Spleen (tissue), 7 donors: ENCODE data around the gene LYRM4.
A peak's percentile ranks its signal among the peaks of the same experiment; 100 is the strongest.

ENCODE experiments used
- POLR2A ChIP-seq, 3 donors: fragments of 450-650 bp; IDR thresholded peaks; one replicate each; pipeline ENCODE4 v1.5.1; 2017; ENCODE audit warnings: antibody characterized with exemption in 3 of 3, mild to moderate bottlenecking in 1 of 3
- TF ChIP-seq, protein P1 (sequence below), 11 experiments: fragments of 200-600 bp in 7 of 11; fragments of 450-650 bp in 4 of 11; sonication (generic) in 4 of 11; IDR thresholded peaks in 8 of 11; conservative IDR thresholded peaks in 3 of 11; 1 replicate in 7 of 11; 2 replicates in 4 of 11; pipeline versions ENCODE4 v1.4.0 to v1.8.0; 2016 to 2021; ENCODE audit warnings: antibody characterized with exemption in 11 of 11, inconsistent platforms in 4 of 11, mild to moderate bottlenecking in 1 of 11
- donor health status: DM: no; HTN: no; CAD: no; lungs with moderate emphysema.
- donor health status: DM: no; HTN: no; CAD: no.
- donor health status: DM: no; HTN: no; CAD: no.

DNA sequence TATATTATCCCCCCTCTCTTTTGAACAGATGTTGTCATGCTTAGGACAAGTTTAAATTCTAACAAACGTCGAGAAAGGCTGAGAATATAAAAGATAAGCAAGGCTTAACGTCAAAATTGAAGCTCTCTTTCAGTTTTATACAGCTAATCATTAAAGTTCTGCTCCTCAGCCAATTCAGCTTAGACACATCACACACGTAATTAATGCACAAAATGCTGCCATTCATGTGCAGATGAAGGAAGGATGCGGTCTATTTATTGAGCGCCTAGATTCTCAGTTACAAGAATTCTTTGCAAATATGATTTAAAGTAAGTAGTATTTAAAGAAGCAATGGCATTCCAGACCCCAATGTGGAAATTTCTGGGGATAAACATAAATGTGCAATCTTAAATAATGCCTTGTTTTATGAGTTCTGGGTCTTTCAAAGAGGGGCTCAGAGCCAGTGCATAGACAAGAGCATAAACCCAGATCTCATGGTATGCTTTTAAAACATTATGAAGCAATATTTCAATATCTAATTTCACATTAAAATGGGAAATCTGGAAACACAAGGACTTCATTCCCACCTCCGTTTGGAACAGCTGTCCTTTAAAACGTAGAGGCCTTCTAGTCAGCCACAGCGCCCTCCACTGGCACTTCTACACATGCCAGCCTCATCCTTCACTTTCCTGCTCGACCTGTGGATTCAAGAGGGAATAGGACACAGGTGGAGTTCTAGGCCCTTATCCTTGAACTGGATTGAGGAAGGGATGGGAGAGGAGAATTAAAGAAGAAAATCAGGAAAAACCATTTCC is 85.8 kb downstream of the LYRM4 start:
- no peak for TF ChIP-seq POLR2A (IDR thresholded peaks at IDR 0.05)
- TF ChIP-seq, protein P1, sequence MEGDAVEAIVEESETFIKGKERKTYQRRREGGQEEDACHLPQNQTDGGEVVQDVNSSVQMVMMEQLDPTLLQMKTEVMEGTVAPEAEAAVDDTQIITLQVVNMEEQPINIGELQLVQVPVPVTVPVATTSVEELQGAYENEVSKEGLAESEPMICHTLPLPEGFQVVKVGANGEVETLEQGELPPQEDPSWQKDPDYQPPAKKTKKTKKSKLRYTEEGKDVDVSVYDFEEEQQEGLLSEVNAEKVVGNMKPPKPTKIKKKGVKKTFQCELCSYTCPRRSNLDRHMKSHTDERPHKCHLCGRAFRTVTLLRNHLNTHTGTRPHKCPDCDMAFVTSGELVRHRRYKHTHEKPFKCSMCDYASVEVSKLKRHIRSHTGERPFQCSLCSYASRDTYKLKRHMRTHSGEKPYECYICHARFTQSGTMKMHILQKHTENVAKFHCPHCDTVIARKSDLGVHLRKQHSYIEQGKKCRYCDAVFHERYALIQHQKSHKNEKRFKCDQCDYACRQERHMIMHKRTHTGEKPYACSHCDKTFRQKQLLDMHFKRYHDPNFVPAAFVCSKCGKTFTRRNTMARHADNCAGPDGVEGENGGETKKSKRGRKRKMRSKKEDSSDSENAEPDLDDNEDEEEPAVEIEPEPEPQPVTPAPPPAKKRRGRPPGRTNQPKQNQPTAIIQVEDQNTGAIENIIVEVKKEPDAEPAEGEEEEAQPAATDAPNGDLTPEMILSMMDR (IDR thresholded peaks at IDR 0.05 in 8 of 11, conservative IDR thresholded peaks at IDR 0.05 in 3 of 11), result peak in 3 of 11 experiments; percentile 5 to 24 (median 22)
